T-helper 1 cell treated with Interleukin-12 subunit alpha and Interleukin-12 subunit beta and Interleukin-4 antibody, amounts not matched to agents 30 ng/mL and 1 ng/mL, for 36 hours (primary cell): Measurements from ENCODE around the gene TTLL5. TPM values are rescaled to one million over a fixed set of nuclear protein-coding genes. Genes with fewer than 3 reads are reported as not detected.
"Not testable (repeated sequence)": the region's sequence is repeated elsewhere in the genome, so short reads cannot be mapped to it uniquely, and the experiment has no call there.

ENCODE experiments used
- intact Hi-C: fragments of 100-400 bp; cut with micrococcal nuclease; formaldehyde crosslinking; loops from one replicate; pipeline ENCODE4 v1.15.1; 2024
- total RNA-seq: library from RNA; stranded (reverse); gene quantifications from 2 replicates; pipeline ENCODE4 v1.2.3, GENCODE V29; 2022

The TTLL5 gene
- total RNA-seq, 1 donor from 2014 or later: 31.7 TPM

- intact Hi-C loops: no loop called here
Observed at GRCh38 chr14:75831455-75831854, 170.4 kb downstream of the TTLL5 start.

- intact Hi-C loops: no loop called here
Observed at GRCh38 chr14:75831952-75832351, 170.9 kb downstream of the TTLL5 start.

GRCh38 chr14:75832621-75833297 is 171.7 kb downstream of the TTLL5 start:
- intact Hi-C loops: no loop called here

- intact Hi-C loops: no loop called here
Observed at GRCh38 chr14:75833326-75834020, 172.4 kb downstream of the TTLL5 start.

DNA sequence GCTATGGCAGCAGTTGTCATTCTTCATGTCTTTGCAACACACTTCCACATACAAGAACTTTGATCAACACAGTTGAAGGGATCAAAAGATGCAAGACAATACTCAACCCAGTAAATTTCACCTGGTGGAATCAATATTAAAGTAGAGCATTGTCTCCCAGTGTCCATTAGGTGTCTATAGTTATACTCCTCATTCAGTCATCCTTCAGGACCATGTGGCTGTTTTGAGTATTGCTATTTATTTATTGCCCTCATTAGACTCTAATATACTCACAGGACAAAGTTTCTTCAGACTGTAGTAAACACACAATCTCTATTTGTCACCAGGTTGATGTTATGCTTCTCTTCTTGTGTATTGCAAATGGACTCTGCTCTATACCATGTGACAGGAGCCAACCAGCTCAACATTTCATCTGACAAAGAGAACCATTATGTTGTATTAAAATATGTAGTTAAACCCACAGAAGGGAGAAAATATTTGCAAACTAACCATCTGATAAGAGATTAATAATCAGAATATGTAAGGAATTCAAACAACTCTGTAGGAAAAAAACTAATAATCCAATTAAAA is 174.2 kb downstream of the TTLL5 start:
- intact Hi-C loops: no loop called here

DNA sequence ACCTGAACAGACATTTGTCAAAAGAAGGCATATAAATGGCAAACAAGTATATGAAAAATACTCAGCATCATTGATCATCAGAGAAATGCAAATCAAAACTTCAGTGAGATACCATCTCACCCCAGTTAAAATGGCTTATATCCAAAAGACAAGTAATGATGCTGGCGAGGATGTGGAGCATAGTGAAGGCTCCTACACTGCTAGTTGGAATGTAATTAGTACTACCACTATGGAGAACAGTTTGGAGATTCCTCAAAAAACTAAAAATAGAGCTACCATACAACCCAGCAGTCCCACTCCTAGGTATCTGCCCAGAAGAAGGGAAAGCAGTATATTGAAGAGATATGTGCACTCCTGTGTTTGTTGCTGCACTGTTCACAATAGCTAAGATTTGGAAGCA is 174.7 kb downstream of the TTLL5 start:
- intact Hi-C loops: no loop called here

DNA sequence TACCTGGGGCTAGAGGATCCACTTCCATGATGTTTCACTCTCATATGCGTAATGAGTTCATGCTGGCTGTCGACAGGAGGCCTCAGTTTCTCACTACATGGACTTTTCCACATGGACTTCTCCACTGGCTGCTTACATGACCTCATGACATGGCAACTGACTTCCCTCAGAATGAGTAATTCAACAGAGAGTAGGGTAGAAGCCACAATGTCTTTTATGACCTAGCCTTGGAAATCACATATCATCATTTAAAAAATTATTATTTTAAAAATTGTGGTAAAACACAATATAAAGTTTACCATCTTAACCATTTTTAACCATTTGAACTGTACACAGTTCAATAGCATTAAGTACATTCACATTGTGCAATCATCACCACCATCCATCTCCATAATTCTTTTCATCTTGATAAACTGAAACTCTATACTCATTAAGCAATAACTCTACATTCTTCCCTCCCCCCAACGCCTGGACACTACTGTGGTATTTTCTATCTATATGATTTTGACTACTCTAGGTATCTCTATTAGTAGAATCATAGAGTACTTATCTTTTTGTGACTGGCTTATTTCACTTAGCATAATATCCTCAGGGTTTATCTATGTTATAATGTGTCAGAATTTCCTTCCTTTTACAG is 176.2 kb downstream of the TTLL5 start:
- intact Hi-C loops: no loop called here

DNA sequence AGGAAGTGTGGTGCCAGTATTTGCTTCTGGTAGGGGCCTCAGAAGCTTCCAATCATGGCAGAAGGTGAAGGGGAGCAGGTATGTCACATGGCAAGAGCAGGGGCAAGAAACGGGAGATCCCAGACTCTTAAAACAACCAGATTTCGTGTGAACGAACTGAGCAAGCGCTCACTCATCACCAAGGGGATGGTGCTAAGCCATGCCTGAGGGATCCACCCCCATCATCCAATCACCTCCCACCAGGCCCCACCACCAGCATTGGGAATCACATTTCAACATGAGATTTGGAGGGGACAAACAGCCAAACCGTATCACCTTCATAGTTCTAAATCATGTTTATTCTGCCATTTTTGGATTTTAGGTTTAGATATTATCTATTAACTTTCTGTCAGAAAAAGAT is 179.9 kb downstream of the TTLL5 start:
- intact Hi-C loops: no loop called here

DNA sequence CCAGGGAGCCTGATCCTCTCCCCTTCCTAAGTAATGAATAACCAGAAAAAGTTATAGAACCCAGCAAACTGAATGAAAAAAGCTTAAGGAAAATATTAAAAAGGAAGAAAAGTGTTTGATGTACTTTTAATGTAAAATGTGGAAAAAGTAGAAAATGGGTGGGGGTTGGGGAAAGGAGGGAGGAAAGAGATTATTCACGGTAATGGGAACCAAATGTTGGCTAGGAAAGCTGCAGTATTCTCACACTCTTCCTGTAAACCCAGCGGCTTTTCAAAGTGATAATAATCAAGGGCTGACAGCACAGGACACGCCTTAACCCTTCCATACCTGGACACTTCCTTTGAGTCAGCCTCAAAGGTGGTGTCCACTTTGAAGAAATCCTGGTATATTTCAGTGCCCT is 181.5 kb downstream of the TTLL5 start:
- intact Hi-C loops: no loop called here

- intact Hi-C loops: no loop called here
Observed at GRCh38 chr14:75844486-75844885, 183.4 kb downstream of the TTLL5 start.

DNA sequence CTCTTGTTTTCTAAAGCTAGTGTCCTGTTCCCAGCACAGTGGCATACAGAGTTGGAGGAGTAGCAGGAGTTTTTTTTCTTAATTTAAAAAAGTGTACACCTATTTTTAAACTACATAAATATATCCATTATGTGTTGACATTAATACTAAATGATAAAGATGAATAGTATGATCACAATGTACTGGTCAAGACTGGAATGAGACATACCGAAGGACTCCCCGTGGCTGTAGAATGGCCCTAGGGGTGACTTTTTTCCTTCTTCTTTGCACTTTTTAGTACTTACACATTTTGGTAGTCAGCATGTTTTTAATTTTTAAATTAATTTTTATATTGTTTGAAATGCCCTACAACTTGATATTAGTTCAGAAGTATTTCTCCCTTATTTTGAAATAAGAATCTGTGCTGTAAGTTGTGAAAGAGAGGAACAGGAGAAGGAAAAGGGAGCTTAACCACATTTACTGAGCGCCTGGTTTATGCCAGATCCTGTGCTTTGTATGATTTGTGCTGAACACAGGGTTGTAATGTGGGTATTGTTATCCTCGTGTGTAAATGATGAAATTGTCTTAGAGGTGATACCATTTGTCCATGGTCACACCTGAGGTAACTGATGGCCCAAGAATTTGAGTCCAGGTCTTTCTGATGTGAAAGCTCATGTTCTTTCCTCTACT is 184.2 kb downstream of the TTLL5 start:
- intact Hi-C loops: no loop called here

GRCh38 chr14:75846694-75847093 is 185.6 kb downstream of the TTLL5 start:
- intact Hi-C loops: not testable (repeated sequence)

DNA sequence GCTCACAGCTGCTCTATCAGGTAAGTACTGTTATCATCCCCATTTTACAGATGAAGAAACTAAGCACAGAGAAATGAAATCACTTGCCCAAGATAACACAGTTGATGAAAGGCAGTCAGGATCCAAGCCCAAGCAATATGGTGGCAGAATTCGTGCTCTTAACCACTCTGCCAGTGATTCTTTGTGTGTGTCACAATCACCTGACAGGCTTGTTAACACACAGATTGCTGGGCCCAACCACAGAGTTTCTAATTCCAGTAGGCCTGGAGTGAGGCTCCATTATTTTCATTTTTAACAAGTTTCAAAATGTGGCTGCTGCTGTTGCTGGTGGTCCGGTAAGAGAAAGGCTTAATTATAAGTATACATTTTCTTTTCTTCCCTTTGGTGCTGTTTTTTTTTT is 186.5 kb downstream of the TTLL5 start:
- intact Hi-C loops: no loop called here

GRCh38 chr14:75848167-75848913 is 187.3 kb downstream of the TTLL5 start:
- intact Hi-C loops: no loop called here

DNA sequence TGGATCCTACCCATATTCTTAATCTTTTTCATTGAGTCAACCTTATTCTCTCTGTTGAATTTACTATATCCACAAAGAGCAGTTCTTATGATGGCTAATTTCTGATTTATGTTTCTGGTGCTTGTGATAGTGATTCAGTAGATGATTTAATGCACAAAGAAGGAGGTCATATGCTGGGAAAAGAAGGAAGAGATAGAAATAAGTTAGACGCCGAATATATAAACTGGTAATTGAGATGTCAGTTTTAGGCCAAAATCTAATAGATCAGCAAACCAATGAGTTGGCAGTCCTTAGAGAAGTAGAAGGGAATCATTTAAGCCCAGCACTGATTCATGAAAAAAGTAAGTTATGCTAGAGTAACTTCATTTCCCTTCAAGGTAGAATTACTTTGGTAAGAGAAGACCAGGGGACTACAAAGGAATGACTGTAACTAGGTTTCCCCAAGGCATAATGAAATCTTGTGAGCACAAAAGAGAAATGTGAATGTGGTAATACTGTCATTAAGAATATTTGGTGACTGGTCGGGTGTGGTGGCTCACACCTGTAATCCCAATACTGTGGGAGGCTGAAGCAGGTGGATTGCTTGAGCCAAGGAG is 188.4 kb downstream of the TTLL5 start:
- intact Hi-C loops: no loop called here

DNA sequence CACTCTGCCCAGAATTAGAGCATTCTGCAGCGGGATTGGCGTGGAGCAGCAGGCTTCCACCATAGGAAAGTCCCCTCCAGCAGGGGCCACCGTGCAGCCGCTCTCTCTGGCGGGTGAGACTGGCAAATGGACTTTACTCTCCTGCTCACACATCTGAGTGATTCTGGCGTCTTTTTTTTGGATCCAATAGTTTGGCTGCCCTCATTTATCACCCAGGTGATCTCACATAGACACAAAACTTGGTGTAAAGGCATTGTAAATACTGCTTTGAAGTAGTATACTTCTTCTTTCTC is 190.5 kb downstream of the TTLL5 start:
- intact Hi-C loops: no loop called here

DNA sequence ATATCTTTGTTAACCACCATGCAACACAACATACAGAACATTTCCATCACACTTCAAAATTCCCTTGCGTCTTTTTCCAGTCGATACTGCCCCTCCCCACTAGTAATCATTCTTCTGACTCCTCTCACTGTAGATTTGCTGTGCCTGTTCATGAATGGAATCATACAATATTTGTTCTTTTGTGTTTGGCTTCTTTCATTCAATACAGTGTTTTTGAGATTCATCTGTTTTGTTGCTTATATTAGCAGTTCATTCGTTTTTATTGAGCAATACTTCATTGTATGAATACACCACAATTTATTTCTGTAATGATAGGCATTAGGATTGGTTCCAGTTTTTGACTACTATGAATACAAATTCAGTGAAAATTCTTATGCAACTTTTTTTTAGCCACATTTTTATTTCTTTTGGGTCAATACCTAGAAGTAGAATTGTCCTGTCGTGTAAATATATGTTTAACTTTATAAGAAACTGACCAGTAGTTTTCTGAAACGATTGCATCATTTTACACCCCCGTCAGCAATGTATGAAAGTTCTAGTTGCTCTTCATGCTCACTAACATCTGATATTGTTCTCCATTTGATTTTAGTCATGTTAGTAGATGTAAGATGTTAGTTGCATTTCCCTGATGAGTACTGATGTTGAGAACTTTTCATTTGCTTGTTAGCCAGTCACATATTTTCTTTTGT is 193.2 kb downstream of the TTLL5 start:
- intact Hi-C loops: no loop called here

GRCh38 chr14:75857199-75857598 is 196.2 kb downstream of the TTLL5 start:
- intact Hi-C loops: no loop called here

DNA sequence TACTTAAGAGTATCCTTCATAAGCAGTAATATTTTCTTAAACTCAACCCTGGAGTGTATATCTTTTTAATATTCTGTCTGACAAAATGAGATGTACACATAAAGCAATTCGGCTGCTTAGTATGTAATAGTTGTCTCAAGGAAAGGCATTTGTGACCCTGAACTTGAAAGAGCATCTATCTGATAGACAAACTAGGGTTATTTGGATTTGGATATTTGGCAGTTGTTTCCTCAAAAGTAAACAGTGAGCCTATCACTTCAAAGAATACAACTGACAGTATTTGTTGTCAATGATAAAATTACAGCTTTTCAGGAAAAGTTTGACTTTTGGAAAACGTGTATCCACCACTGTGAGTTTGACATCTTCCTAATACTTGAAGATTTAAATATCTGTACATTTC is 197.3 kb downstream of the TTLL5 start:
- intact Hi-C loops: no loop called here

DNA sequence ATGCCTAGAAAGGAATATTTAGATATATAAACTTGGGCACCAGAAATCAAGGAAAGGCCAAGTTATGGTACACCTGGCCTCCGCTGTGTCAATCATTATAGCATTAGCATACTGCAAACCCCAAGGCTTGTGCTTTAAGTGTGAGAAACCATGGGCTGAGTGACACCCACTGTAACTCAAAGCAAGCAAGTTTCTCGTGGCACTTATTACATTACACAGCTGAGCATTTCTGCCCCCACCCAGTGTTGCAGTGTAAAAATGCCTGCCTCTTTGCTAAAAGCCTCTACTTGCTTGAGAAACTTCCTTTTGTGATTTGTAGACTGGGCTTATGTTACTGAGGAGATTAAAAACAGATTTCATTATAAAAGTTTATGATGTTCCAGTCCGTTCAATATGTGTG is 198.7 kb downstream of the TTLL5 start:
- intact Hi-C loops: loop anchor here (10.0 kb wide), 1 partner anchor 155 kb away; no protein-coding TSS in a partner anchor
